ENCODE measurements around the gene AUTS2.

DNA sequence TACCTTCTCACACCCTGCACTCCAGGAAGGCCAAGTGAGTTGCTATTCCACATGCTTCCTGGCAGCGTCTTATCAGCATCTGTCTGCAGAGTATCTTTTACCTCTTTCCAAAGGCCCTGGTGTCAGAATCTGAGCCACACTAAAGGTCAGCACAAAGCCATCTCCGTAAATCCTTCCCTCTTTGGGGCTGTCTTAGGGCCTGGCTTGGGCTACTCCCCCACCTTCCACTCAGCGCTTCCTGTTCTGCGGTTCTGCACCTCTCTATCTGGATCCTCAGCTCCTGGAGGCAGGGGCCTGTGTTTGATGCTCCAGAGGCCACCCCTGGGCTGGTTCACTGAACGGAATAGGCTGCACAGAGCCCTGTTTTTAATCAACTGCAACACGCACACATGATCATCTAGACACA is 1198.8 kb downstream of the AUTS2 start:
- TF ChIP-seq CTCF (IDR thresholded peaks at IDR 0.05; ENCODE audit: insufficient read depth, low read length, poor library complexity, severe bottlenecking): no peak
- TF ChIP-seq EZH2phosphoT487 (conservative IDR thresholded peaks at IDR 0.05; ENCODE audit: low read length): no peak

Measured in SU-DHL-6 (cell line).